PC-3 (cell line): ENCODE measurements around the gene E2F2. TPM values are rescaled to one million over a fixed set of nuclear protein-coding genes. Genes with fewer than 3 reads are reported as not detected.
A peak's percentile ranks its signal among the peaks of the same experiment; 100 is the strongest.

Experiments
- ATAC-seq: fragments of 200-7000 bp; cut with Tn5 transposase; 2 replicates; pipeline ENCODE4 v1.9.1; 2020; ENCODE audit warnings: mild to moderate bottlenecking, moderate library complexity
- BruUV-seq: library from RNA; stranded (reverse); fragments of 400-500 nt; replicated peaks from 2 replicates; lab custom pipeline; 2021; lab: Mats Ljungman, UMichigan
- CTCF ChIA-PET: fragments of 300-600 bp; sonication (Branson Sonifier 250); formaldehyde crosslinking; loops from one replicate; lab custom pipeline; 2022; ENCODE audit warnings: antibody characterized with exemption; lab: Charles Lee
- POLR2A ChIA-PET: fragments of 300-600 bp; sonication (Branson Sonifier 250); formaldehyde crosslinking; loops from one replicate; lab custom pipeline; 2022; ENCODE audit warnings: antibody characterized with exemption; ENCODE audit not compliant: unreplicated experiment; lab: Charles Lee
- DNase-seq: peaks from one replicate; pipeline ENCODE4 v3.0.0-alpha.2; 2015
- H2AFZ ChIP-seq: fragments of 300-600 bp; sonication (generic); 2 replicates; pipeline ENCODE4 v1.6.0; 2016; ENCODE audit warnings: antibody characterized with exemption, low read length
- H3F3A ChIP-seq: fragments of 300-600 bp; sonication (generic); one replicate; pipeline ENCODE4 v1.6.0; 2017; ENCODE audit warnings: antibody characterized with exemption, low read length, control low read depth, mild to moderate bottlenecking; ENCODE audit not compliant: unreplicated experiment
- H3K27ac ChIP-seq: fragments of 300-600 bp; sonication (generic); 2 replicates; pipeline ENCODE4 v1.5.1; 2016; ENCODE audit warnings: mild to moderate bottlenecking, low read length
- H3K27me3 ChIP-seq: fragments of 300-600 bp; sonication (generic); 2 replicates; pipeline ENCODE4 v1.6.1; 2016; ENCODE audit warnings: low read length, mixed read lengths
- H3K36me3 ChIP-seq: fragments of 300-600 bp; sonication (generic); 2 replicates; pipeline ENCODE4 v1.6.1; 2016; ENCODE audit warnings: low read depth, mixed run types, low read length, mixed read lengths
- H3K4me1 ChIP-seq: fragments of 300-600 bp; sonication (generic); 2 replicates; pipeline ENCODE4 v1.5.1; 2016; ENCODE audit warnings: low read length; ENCODE audit not compliant: insufficient read depth
- H3K4me2 ChIP-seq: fragments of 300-600 bp; sonication (generic); 2 replicates; pipeline ENCODE4 v1.6.0; 2016; ENCODE audit warnings: low read length
- H3K4me3 ChIP-seq: fragments of 300-600 bp; sonication (generic); 2 replicates; pipeline ENCODE4 v1.5.1; 2016; ENCODE audit warnings: mild to moderate bottlenecking, low read length, mixed read lengths
- H3K79me2 ChIP-seq: fragments of 300-600 bp; sonication (generic); 2 replicates; pipeline ENCODE4 v1.6.1; 2017; ENCODE audit warnings: low read length, mixed read lengths
- H3K9ac ChIP-seq: fragments of 300-600 bp; sonication (generic); 2 replicates; pipeline ENCODE4 v1.6.0; 2016; ENCODE audit warnings: mild to moderate bottlenecking, low read length
- H3K9me2 ChIP-seq: fragments of 300-600 bp; sonication (generic); replicated peaks from 2 replicates; pipeline ENCODE4 v1.6.1; 2016; ENCODE audit warnings: mixed run types, low read length, mixed read lengths
- H3K9me3 ChIP-seq: fragments of 300-600 bp; sonication (generic); 2 replicates; pipeline ENCODE4 v1.6.1; 2016; ENCODE audit warnings: low read length, mixed read lengths
- H4K20me1 ChIP-seq: fragments of 300-600 bp; sonication (generic); 2 replicates; pipeline ENCODE4 v1.6.1; 2016; ENCODE audit warnings: low read length, mixed read lengths
- CTCF ChIP-seq: fragments of 300-600 bp; sonication (generic); conservative IDR thresholded peaks from 2 replicates; pipeline ENCODE4 v1.5.1; 2017; ENCODE audit warnings: antibody characterized with exemption, low read depth, mild to moderate bottlenecking, low read length
- EZH2 ChIP-seq: fragments of 300-600 bp; sonication (generic); IDR thresholded peaks from one replicate; pipeline ENCODE4 v1.6.1; 2017; ENCODE audit warnings: antibody characterized with exemption, mild to moderate bottlenecking, low read length; ENCODE audit not compliant: unreplicated experiment
- EZH2phosphoT487 ChIP-seq: fragments of 300-600 bp; sonication (generic); IDR thresholded peaks from 2 replicates; pipeline ENCODE4 v1.6.1; 2018; ENCODE audit warnings: mild to moderate bottlenecking, antibody characterized with exemption, low read length, borderline replicate concordance
- intact Hi-C: fragments of 100-400 bp; cut with micrococcal nuclease; formaldehyde crosslinking; loops from 2 replicates; pipeline ENCODE4 v1.9.0; 2023
- total RNA-seq: library from RNA; depleted of rRNA; stranded (reverse); fragments of >200 nt; gene quantifications from 2 replicates; pipeline ENCODE4 v1.2.3, GENCODE V29; 2014

E2F2 gene
- total RNA-seq, 1 experiment from 2014 or later: 7.0 TPM

- TF ChIP-seq EZH2: no peak
- no peak for TF ChIP-seq EZH2phosphoT487
- TF ChIP-seq CTCF: no peak
- BruUV-seq: no TSS peak
- CTCF ChIA-PET: interaction anchor here (0.6 to 1.5 kb wide), 5 partner anchors 13 to 135 kb away, joined by 3 to 18 read pairs (median 4); no protein-coding TSS in a partner anchor
- H2AFZ ChIP-seq: peak overlapping the region; percentile 91
- no peaks in the 10 kb centered on the region for H3K27me3 ChIP-seq
- H3K27ac ChIP-seq: no peak overlapping the region
- no peaks in the 10 kb centered on the region for H3F3A ChIP-seq
- DNase-seq (peak; percentile 82), ATAC-seq (peak; percentile 91)
- no peaks in the 10 kb centered on the region for H3K79me2 ChIP-seq
- H3K9me2 ChIP-seq: no peaks in the 10 kb centered on the region
- intact Hi-C loops: loop anchor here (2.0 kb wide), 1 partner anchor 62 kb away; no protein-coding TSS in a partner anchor
- H3K9me3 ChIP-seq: no peaks in the 10 kb centered on the region
- peaks cover 12% of the 10 kb centered on the region for H3K4me1 ChIP-seq
- no peak overlapping the region; the same call in 1 of the 2 replicates for H3K9ac ChIP-seq
- H3K36me3 ChIP-seq: no peaks in the 10 kb centered on the region
- POLR2A ChIA-PET: no interaction called here
- no peaks in the 10 kb centered on the region for H4K20me1 ChIP-seq
- peak overlapping the region; percentile 76 for H3K4me3 ChIP-seq
- peak overlapping the region; percentile 94 for H3K4me2 ChIP-seq
Measured at GRCh38 chr1:23484253-23485001, 46.6 kb downstream of the E2F2 start.

GRCh38 chr1:23483321-23484252, 47.4 kb downstream of the E2F2 start, which contains the start of gene ASAP3:
TSS of gene ASAP3 (minus strand) at chr1:23484179. CDS start at chr1:23484133, 46 bp downstream.
- no peaks in the 10 kb centered on the region for H3F3A ChIP-seq
- H3K9ac ChIP-seq: peak within 1 kb of the TSS; percentile 43
- H3K4me2 ChIP-seq: peak within 1 kb of the TSS; percentile 94
- BruUV-seq: no TSS peak
- H2AFZ ChIP-seq: peak within 1 kb of the TSS; percentile 91
- H3K36me3 ChIP-seq: no peaks in the 10 kb centered on the region
- H3K9me3 ChIP-seq: no peaks in the 10 kb centered on the region
- H3K79me2 ChIP-seq: no peaks in the 10 kb centered on the region
- H3K4me3 ChIP-seq: peak within 1 kb of the TSS; percentile 76
- no peaks in the 10 kb centered on the region for H3K9me2 ChIP-seq
- no peak within 1 kb of the TSS for H3K27ac ChIP-seq
- H4K20me1 ChIP-seq: no peaks in the 10 kb centered on the region
- DNase-seq (peak; percentile 29), ATAC-seq (0 out of 2 replicates have a peak, but pooled peaks have one; percentile 2)
- ChIA-PET POLR2A (no interaction called here), CTCF (interaction anchor here (0.6 to 1.5 kb wide), 4 partner anchors 14 to 80 kb away, joined by 3 to 18 read pairs (median 4); no protein-coding TSS in a partner anchor)
- TF ChIP-seq CTCF: no peak
- no peak for TF ChIP-seq EZH2
- TF ChIP-seq EZH2phosphoT487: no peak
- peaks cover 20% of the 10 kb centered on the region for H3K4me1 ChIP-seq
- H3K27me3 ChIP-seq: no peaks in the 10 kb centered on the region
- intact Hi-C loops: loop anchor here (2.0 kb wide), 1 partner anchor 61 kb away; no protein-coding TSS in a partner anchor
